Measurements from ENCODE around the gene ADGRD1.
A peak's percentile ranks its signal among the peaks of the same experiment; 100 is the strongest.

The ADGRD1 gene

GRCh38 chr12:130916241-130916911 is 37.3 kb upstream of the ADGRD1 start:
- H3K36me3 Mint-ChIP-seq (ENCODE audit: low read depth) = no peaks in the 10 kb centered on the region
- peaks cover 22% of the 10 kb centered on the region for H3K9me3 Mint-ChIP-seq
- peak; percentile 71 for DNase-seq
- H3K27me3 Mint-ChIP-seq (ENCODE audit: low read depth, poor library complexity) = peaks cover 50% of the 10 kb centered on the region
- peak; percentile 99 for TF ChIP-seq CTCF (IDR thresholded peaks at IDR 0.05)
- peak overlapping the region; percentile 72 for H3K4me3 Mint-ChIP-seq
- H3K27ac Mint-ChIP-seq = no peak overlapping the region
- H3K4me1 Mint-ChIP-seq = peaks cover 41% of the 10 kb centered on the region

GRCh38 chr12:130917607-130918006 is 36.1 kb upstream of the ADGRD1 start:
- peaks cover 49% of the 10 kb centered on the region for H3K4me1 Mint-ChIP-seq
- TF ChIP-seq CTCF (IDR thresholded peaks at IDR 0.05) = no peak

GRCh38 chr12:130919086-130919485 is 34.6 kb upstream of the ADGRD1 start:
- no peaks in the 10 kb centered on the region for H3K36me3 Mint-ChIP-seq (ENCODE audit: low read depth)
- no peak for TF ChIP-seq CTCF (IDR thresholded peaks at IDR 0.05)

More at GRCh38 chr12:130917607-130918006, 36.1 kb upstream of the ADGRD1 start:
- Mint-ChIP-seq H3K4me3 (no peak overlapping the region), H3K27ac (no peak overlapping the region), H3K36me3 (ENCODE audit: low read depth) (no peaks in the 10 kb centered on the region), H3K27me3 (ENCODE audit: low read depth, poor library complexity) (peaks cover 49% of the 10 kb centered on the region), H3K9me3 (peaks cover 23% of the 10 kb centered on the region)
- no peak for DNase-seq

GRCh38 chr12:130920119-130920703 is 33.5 kb upstream of the ADGRD1 start:
- Mint-ChIP-seq H3K9me3 (peaks cover 17% of the 10 kb centered on the region), H3K27ac (no peak overlapping the region), H3K4me1 (peaks cover 60% of the 10 kb centered on the region), H3K36me3 (ENCODE audit: low read depth) (no peaks in the 10 kb centered on the region), H3K27me3 (ENCODE audit: low read depth, poor library complexity) (peaks cover 45% of the 10 kb centered on the region), H3K4me3 (no peak overlapping the region)
- no peak for DNase-seq
- no peak for TF ChIP-seq CTCF (IDR thresholded peaks at IDR 0.05)

More at GRCh38 chr12:130919086-130919485, 34.6 kb upstream of the ADGRD1 start:
- H3K4me3 Mint-ChIP-seq = no peak overlapping the region
- H3K27ac Mint-ChIP-seq = no peak overlapping the region
- H3K27me3 Mint-ChIP-seq (ENCODE audit: low read depth, poor library complexity) = peaks cover 53% of the 10 kb centered on the region
- no peak for DNase-seq
- peaks cover 20% of the 10 kb centered on the region for H3K9me3 Mint-ChIP-seq
- H3K4me1 Mint-ChIP-seq = peaks cover 58% of the 10 kb centered on the region

GRCh38 chr12:130920723-130921381 is 32.9 kb upstream of the ADGRD1 start:
- H3K4me3 Mint-ChIP-seq = no peak overlapping the region
- H3K27me3 Mint-ChIP-seq (ENCODE audit: low read depth, poor library complexity) = peaks cover 39% of the 10 kb centered on the region
- H3K27ac Mint-ChIP-seq = no peak overlapping the region
- H3K36me3 Mint-ChIP-seq (ENCODE audit: low read depth) = no peaks in the 10 kb centered on the region
- peaks cover 17% of the 10 kb centered on the region for H3K9me3 Mint-ChIP-seq
- no peak for TF ChIP-seq CTCF (IDR thresholded peaks at IDR 0.05)
- no peak for DNase-seq
- H3K4me1 Mint-ChIP-seq = peaks cover 65% of the 10 kb centered on the region

All from nephron progenitor cell (in vitro differentiated cells).